Keratinocyte (primary cell): Measurements from ENCODE around the gene MRPS15.

ENCODE experiments used
- CTCF ChIP-seq, 3 experiments: IDR thresholded peaks in 1 of 3; conservative IDR thresholded peaks in 1 of 3; optimal IDR thresholded peaks in 1 of 3; 2 replicates in 2 of 3; 3 replicates in 1 of 3; pipeline versions ENCODE3 to v1.5.1; 2011; ENCODE audit warnings: low read length in 3 of 3, mild to moderate bottlenecking in 3 of 3, moderate library complexity in 2 of 3, control low read depth in 1 of 3, inconsistent platforms in 1 of 3; ENCODE audit not compliant: insufficient read depth in 2 of 3; ENCODE audit errors: extremely low read depth in 1 of 3
- EZH2 ChIP-seq: IDR thresholded peaks from one replicate; pipeline ENCODE4 v1.6.1; 2012; ENCODE audit warnings: inconsistent platforms, mild to moderate bottlenecking, low read length, moderate library complexity

GRCh38 chr1:36469163-36469562, 5.0 kb upstream of the MRPS15 start:
- TF ChIP-seq CTCF (optimal IDR thresholded peaks at IDR 0.05 in 1 of 3, IDR thresholded peaks at IDR 0.05 in 1 of 3, conservative IDR thresholded peaks at IDR 0.05 in 1 of 3; ENCODE audit: extremely low read depth in 1 of 3, insufficient read depth in 2 of 3, low read length in 3 of 3) (no peak), EZH2 (no peak)
